Spinal cord (tissue), 10 donors: ENCODE results near the gene MANEAL. TPM values are rescaled to one million over a fixed set of nuclear protein-coding genes. Genes with fewer than 3 reads are reported as not detected.

Experiments used
- DNase-seq, 6 donors: peaks; one replicate each; pipeline versions ENCODE4 v3.0.0 to v3.0.0-alpha.2; 2013 to 2015; ENCODE audit warnings: low spot score in 6 of 6, low read depth in 4 of 6
- H3K27ac ChIP-seq: one replicate; pipeline ENCODE4 v1.5.1; 2013; ENCODE audit warnings: low read depth, low read length, control low read depth
- H3K27me3 ChIP-seq: one replicate; pipeline ENCODE4 v1.6.1; 2013; ENCODE audit warnings: low read length; ENCODE audit not compliant: control insufficient read depth, insufficient read depth
- H3K36me3 ChIP-seq: one replicate; pipeline ENCODE4 v1.6.1; 2013; ENCODE audit warnings: low read length; ENCODE audit not compliant: control insufficient read depth, insufficient read depth
- H3K4me1 ChIP-seq: one replicate; pipeline ENCODE4 v1.6.1; 2013; ENCODE audit warnings: low read length; ENCODE audit not compliant: control insufficient read depth, insufficient read depth
- H3K4me3 ChIP-seq: one replicate; pipeline ENCODE4 v1.5.1; 2013; ENCODE audit warnings: low read depth, low read length, control low read depth
- H3K9me3 ChIP-seq: one replicate; pipeline ENCODE4 v1.6.1; 2013; ENCODE audit warnings: low read length; ENCODE audit not compliant: control insufficient read depth, insufficient read depth
- WGBS: methylation state at CpG from one replicate; pipeline ENCODE4 v1.1.5; 2013; ENCODE audit warnings: missing lambda C conversion rate; ENCODE audit not compliant: insufficient coverage; 5-methylcytosine and 5-hydroxymethylcytosine counted together
- polyA plus RNA-seq, 2 donors: library from polyadenylated mRNA; unstranded; fragments of 120-200 nt; gene quantifications; one replicate each; pipeline ENCODE4 v1.2.1, GENCODE V29; 2013; ENCODE audit not compliant: insufficient read length in 2 of 2
- total RNA-seq, 2 donors: library from RNA; depleted of rRNA in 1 of 2; stranded (reverse); fragments of 120-200 nt in 1 of 2; fragments of >200 nt in 1 of 2; gene quantifications; one replicate each; pipeline versions ENCODE4 v1.2.3 to v1.2.4, GENCODE V29; 2013 to 2014
- donor health status: healthy.

MANEAL gene
- total and polyA plus RNA-seq, 4 donors = 15.0 to 53.7 (median 40.8) TPM

- Histone ChIP-seq H3K9me3 (no peaks in the 10 kb centered on the region), H3K36me3 (peaks cover 19% of the 10 kb centered on the region), H3K27me3 (no peaks in the 10 kb centered on the region), H3K4me3 (no peak overlapping the region), H3K4me1 (no peaks in the 10 kb centered on the region), H3K27ac (no peak overlapping the region)
- DNase-seq = no peak
Measured at GRCh38 chr1:37844536-37844935, 50.9 kb downstream of the MANEAL start.

- H3K27me3 ChIP-seq = no peaks in the 10 kb centered on the region
- peaks cover 15% of the 10 kb centered on the region for H3K36me3 ChIP-seq
- no peak overlapping the region for H3K27ac ChIP-seq
- H3K4me3 ChIP-seq = no peak overlapping the region
- WGBS = 100% methylated on average over 2 of the region's 5 CpGs
- H3K9me3 ChIP-seq = no peaks in the 10 kb centered on the region
- no peak for DNase-seq
- H3K4me1 ChIP-seq = peaks cover 3% of the 10 kb centered on the region
Measured at GRCh38 chr1:37845049-37845646, 51.5 kb downstream of the MANEAL start.

- Histone ChIP-seq H3K9me3 (no peaks in the 10 kb centered on the region), H3K4me3 (no peak overlapping the region), H3K4me1 (peaks cover 4% of the 10 kb centered on the region), H3K36me3 (peaks cover 13% of the 10 kb centered on the region), H3K27me3 (no peaks in the 10 kb centered on the region), H3K27ac (no peak overlapping the region)
- DNase-seq = no peak
- WGBS = no CpG with 5 or more reads among the region's 3 CpGs
Measured at GRCh38 chr1:37845786-37846185, 52.1 kb downstream of the MANEAL start.

GRCh38 chr1:37846647-37847339 lies 53.1 kb downstream of the MANEAL start:
- Histone ChIP-seq H3K4me3 (no peak overlapping the region), H3K27me3 (no peaks in the 10 kb centered on the region), H3K36me3 (peaks cover 8% of the 10 kb centered on the region), H3K4me1 (peaks cover 4% of the 10 kb centered on the region), H3K9me3 (no peaks in the 10 kb centered on the region), H3K27ac (no peak overlapping the region)
- WGBS = 91% methylated on average over 3 of the region's 4 CpGs
- no peak for DNase-seq

- Histone ChIP-seq H3K36me3 (peaks cover 8% of the 10 kb centered on the region), H3K4me3 (no peak overlapping the region), H3K9me3 (no peaks in the 10 kb centered on the region), H3K4me1 (peaks cover 7% of the 10 kb centered on the region), H3K27me3 (no peaks in the 10 kb centered on the region), H3K27ac (no peak overlapping the region)
- WGBS = no CpG with 5 or more reads among the region's 3 CpGs
- no peak for DNase-seq
Measured at GRCh38 chr1:37849480-37849879, 55.8 kb downstream of the MANEAL start.

GRCh38 chr1:37850352-37850955 lies 56.8 kb downstream of the MANEAL start:
- Histone ChIP-seq H3K9me3 (no peaks in the 10 kb centered on the region), H3K4me1 (peaks cover 7% of the 10 kb centered on the region), H3K27ac (no peak overlapping the region), H3K27me3 (no peaks in the 10 kb centered on the region), H3K36me3 (peaks cover 12% of the 10 kb centered on the region), H3K4me3 (no peak overlapping the region)
- no peak for DNase-seq
- WGBS = 100% methylated on average over 1 of the region's 6 CpGs

Other genes with a start within 250 kb of the MANEAL start
- gene SNIP1, start 239.6 kb upstream of the MANEAL start, total RNA-seq = 10 to 100 TPM; 11.3 to 12.9 TPM
- gene SNIP1, start 239.6 kb upstream of the MANEAL start, polyA plus RNA-seq = 10 to 100 TPM in 1 of 2 donors, 1 to 10 TPM in 1; 9.5 to 14.7 TPM
- gene DNALI1, start 236.9 kb upstream of the MANEAL start, total RNA-seq = 10 to 100 TPM in 1 of 2 donors, 1 to 10 TPM in 1; 4.7 to 56.0 TPM
- gene DNALI1, start 236.9 kb upstream of the MANEAL start, polyA plus RNA-seq = 10 to 100 TPM; 47.5 to 59.7 TPM
- 10 to 100 TPM; 41.7 to 67.6 TPM for gene GNL2, start 197.9 kb upstream of the MANEAL start, total RNA-seq
- 10 to 100 TPM; 37.3 to 44.8 TPM for gene GNL2, start 197.9 kb upstream of the MANEAL start, polyA plus RNA-seq
- gene RSPO1, start 159.0 kb upstream of the MANEAL start, total RNA-seq = under 1 TPM in 1 of 2 donors, not detected in 1; 0.06 TPM
- under 1 TPM; 0.27 to 0.29 TPM for gene RSPO1, start 159.0 kb upstream of the MANEAL start, polyA plus RNA-seq
- gene CDCA8, start 101.3 kb upstream of the MANEAL start, total RNA-seq = 1 to 10 TPM; 2.2 to 2.5 TPM
- gene CDCA8, start 101.3 kb upstream of the MANEAL start, polyA plus RNA-seq = 1 to 10 TPM; 7.9 to 8.1 TPM
- 1 to 10 TPM; 4.8 to 9.6 TPM for gene EPHA10, start 28.7 kb upstream of the MANEAL start, total RNA-seq
- gene EPHA10, start 28.7 kb upstream of the MANEAL start, polyA plus RNA-seq = 10 to 100 TPM; 12.6 to 21.9 TPM
- gene C1orf122, start 13.9 kb downstream of the MANEAL start, total RNA-seq = 10 to 100 TPM; 19.5 to 72.6 TPM
- 100 to 1,000 TPM; 107 to 110 TPM for gene C1orf122, start 13.9 kb downstream of the MANEAL start, polyA plus RNA-seq
- gene YRDC, start 14.4 kb downstream of the MANEAL start, total RNA-seq = 10 to 100 TPM; 11.6 TPM
- gene YRDC, start 14.4 kb downstream of the MANEAL start, polyA plus RNA-seq = 10 to 100 TPM; 17.0 TPM
- gene MTF1, start 65.7 kb downstream of the MANEAL start, total RNA-seq = 1 to 10 TPM; 3.1 to 4.3 TPM
- gene MTF1, start 65.7 kb downstream of the MANEAL start, polyA plus RNA-seq = 1 to 10 TPM; 7.6 to 8.6 TPM
- gene INPP5B, start 153.2 kb downstream of the MANEAL start, total RNA-seq = 10 to 100 TPM; 18.4 to 26.6 TPM
- gene INPP5B, start 153.2 kb downstream of the MANEAL start, polyA plus RNA-seq = 10 to 100 TPM; 11.5 to 24.3 TPM
- 10 to 100 TPM; 65.1 to 74.6 TPM for gene SF3A3, start 196.2 kb downstream of the MANEAL start, total RNA-seq
- gene SF3A3, start 196.2 kb downstream of the MANEAL start, polyA plus RNA-seq = 10 to 100 TPM; 53.5 to 60.5 TPM
- 10 to 100 TPM in 1 of 2 donors, 1 to 10 TPM in 1; 8.0 to 23.3 TPM for gene FHL3, start 211.7 kb downstream of the MANEAL start, total RNA-seq
- 10 to 100 TPM; 16.1 to 17.6 TPM for gene FHL3, start 211.7 kb downstream of the MANEAL start, polyA plus RNA-seq
- 10 to 100 TPM; 43.5 to 46.6 TPM for gene UTP11, start 218.9 kb downstream of the MANEAL start, total RNA-seq
- 10 to 100 TPM; 30.6 to 39.7 TPM for gene UTP11, start 218.9 kb downstream of the MANEAL start, polyA plus RNA-seq